ENCODE data around the gene P2RY12.

The P2RY12 gene

DNA sequence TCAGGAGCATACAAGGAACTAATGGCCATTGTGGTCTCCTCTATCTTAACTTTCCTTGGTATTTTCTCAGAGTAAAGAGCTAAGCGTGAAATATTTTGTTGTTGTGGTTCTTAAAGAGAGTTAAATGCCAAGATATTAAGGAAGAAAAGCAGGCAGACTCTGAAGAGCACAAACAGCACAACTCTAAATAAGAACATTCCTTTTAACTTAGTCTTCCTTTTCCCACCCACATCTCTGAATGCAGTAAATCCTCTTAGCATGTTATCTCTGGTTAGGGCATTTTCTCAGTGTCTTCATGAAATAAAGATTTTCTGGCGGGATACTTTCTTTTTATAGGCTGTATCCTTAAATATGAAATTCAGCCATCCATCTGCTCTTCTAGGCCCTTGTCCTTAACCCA, 69.4 kb downstream of the P2RY12 start:
- Histone ChIP-seq H4K20me1 (no peaks in the 10 kb centered on the region), H3K27me3 (no peaks in the 10 kb centered on the region), H3K4me3 (no peak overlapping the region), H3K4me2 (no peak overlapping the region), H3K36me3 (no peaks in the 10 kb centered on the region), H3K4me1 (no peaks in the 10 kb centered on the region), H3K9ac (no peak overlapping the region), H3K27ac (no peak overlapping the region), H3K9me3 (no peaks in the 10 kb centered on the region)
- TF ChIP-seq Cebpa-rat (IDR thresholded peaks at IDR 0.05), result no peak

DNA sequence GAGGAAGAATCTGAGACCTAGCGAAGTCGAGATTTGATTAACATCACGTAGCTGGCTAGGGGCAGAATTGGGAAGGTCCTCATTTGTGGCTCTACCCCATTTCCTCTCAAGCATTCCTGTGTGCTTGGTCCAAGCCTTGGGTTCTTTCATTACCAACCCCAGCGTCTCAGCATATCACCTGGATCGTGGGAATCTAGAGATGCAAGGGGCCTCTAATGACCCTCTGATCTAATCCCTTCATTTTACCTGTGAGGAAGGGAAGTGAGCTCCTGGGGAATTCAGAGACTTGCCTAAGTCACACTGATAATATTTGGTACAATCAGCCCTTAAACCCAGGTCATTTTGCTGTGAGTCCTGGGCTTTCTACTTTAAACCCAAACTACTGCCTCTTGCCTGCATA, 70.0 kb downstream of the P2RY12 start:
- no peak overlapping the region for H3K27ac ChIP-seq
- no peak overlapping the region for H3K9ac ChIP-seq
- no peaks in the 10 kb centered on the region for H4K20me1 ChIP-seq
- H3K4me2 ChIP-seq, result no peak overlapping the region
- no peaks in the 10 kb centered on the region for H3K9me3 ChIP-seq
- no peaks in the 10 kb centered on the region for H3K4me1 ChIP-seq
- no peak overlapping the region for H3K4me3 ChIP-seq
- H3K36me3 ChIP-seq, result no peaks in the 10 kb centered on the region
- TF ChIP-seq Cebpa-rat (IDR thresholded peaks at IDR 0.05), result no peak
- no peaks in the 10 kb centered on the region for H3K27me3 ChIP-seq

DNA sequence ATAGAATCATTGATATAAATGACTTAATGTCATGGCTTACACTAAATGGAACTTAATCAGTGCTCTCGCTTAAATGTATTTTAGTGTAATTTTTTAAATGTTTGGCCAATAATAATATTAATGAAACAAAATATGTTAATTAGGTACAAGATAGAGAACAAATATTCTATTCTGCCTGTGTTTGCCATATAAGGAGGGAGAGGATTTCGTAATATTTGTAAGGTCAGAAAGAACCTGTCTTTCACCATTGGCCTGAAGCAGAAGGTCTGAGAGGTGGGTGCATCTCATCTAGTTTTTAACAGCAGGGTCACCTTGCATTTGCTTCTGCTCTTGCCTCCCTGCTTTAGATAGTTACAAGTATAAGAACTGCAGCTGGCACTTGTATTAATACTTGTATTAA, 70.4 kb downstream of the P2RY12 start:
- Histone ChIP-seq H3K4me1 (no peaks in the 10 kb centered on the region), H3K9me3 (no peaks in the 10 kb centered on the region), H4K20me1 (no peaks in the 10 kb centered on the region), H3K36me3 (no peaks in the 10 kb centered on the region), H3K4me3 (no peak overlapping the region), H3K27me3 (no peaks in the 10 kb centered on the region), H3K27ac (no peak overlapping the region), H3K9ac (no peak overlapping the region), H3K4me2 (no peak overlapping the region)
- TF ChIP-seq Cebpa-rat (IDR thresholded peaks at IDR 0.05), result peak; percentile 25; the same call in 1 of the 2 replicates

DNA sequence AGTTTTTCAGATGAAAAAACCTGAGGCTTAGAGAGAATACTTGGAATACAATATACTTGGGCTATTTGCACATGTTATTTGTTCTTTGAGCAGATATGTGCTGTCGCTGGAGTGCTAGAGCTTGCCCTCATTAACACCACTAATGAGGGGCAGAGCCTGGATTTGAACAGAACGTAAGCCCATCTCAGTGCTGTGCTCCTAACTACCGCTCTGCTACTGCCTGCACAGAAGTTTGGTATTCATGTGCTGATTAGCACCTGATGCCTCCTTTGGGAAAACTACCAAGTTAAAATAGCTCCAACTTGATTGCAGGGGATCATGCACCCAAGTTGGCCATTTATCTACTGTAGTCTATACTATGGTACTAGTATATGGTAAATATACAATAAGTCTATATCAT, 71.6 kb downstream of the P2RY12 start:
- H3K27ac ChIP-seq, result no peak overlapping the region
- H3K9me3 ChIP-seq, result no peaks in the 10 kb centered on the region
- H3K4me2 ChIP-seq, result no peak overlapping the region
- H4K20me1 ChIP-seq, result no peaks in the 10 kb centered on the region
- no peak for TF ChIP-seq Cebpa-rat (IDR thresholded peaks at IDR 0.05)
- H3K9ac ChIP-seq, result no peak overlapping the region
- no peaks in the 10 kb centered on the region for H3K36me3 ChIP-seq
- no peak overlapping the region for H3K4me3 ChIP-seq
- H3K27me3 ChIP-seq, result no peaks in the 10 kb centered on the region
- no peaks in the 10 kb centered on the region for H3K4me1 ChIP-seq

DNA sequence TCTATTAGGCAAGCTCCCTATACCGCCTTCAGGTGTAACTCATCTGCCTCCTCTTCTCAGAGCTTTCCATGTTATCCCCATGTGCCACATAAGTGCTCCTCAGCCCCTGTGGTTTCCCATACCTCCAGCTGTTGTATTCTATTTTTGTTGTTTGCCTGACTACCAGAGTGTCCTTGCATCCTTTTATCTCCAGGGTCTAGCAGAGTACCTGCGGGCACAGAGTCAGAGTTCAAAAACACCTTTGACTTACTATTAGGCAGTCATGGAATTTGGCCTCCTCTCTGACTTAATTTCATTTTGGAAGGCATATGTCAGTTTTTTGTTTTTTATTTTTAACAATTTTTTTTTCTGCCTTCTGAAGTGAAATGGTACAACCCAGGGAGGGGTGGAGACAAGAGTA, 75.0 kb downstream of the P2RY12 start:
- Histone ChIP-seq H3K36me3 (no peaks in the 10 kb centered on the region), H3K4me2 (no peak overlapping the region), H3K27ac (no peak overlapping the region), H4K20me1 (no peaks in the 10 kb centered on the region), H3K9ac (no peak overlapping the region), H3K4me1 (no peaks in the 10 kb centered on the region), H3K9me3 (no peaks in the 10 kb centered on the region), H3K4me3 (no peak overlapping the region), H3K27me3 (no peaks in the 10 kb centered on the region)
- TF ChIP-seq Cebpa-rat (IDR thresholded peaks at IDR 0.05), result no peak

DNA sequence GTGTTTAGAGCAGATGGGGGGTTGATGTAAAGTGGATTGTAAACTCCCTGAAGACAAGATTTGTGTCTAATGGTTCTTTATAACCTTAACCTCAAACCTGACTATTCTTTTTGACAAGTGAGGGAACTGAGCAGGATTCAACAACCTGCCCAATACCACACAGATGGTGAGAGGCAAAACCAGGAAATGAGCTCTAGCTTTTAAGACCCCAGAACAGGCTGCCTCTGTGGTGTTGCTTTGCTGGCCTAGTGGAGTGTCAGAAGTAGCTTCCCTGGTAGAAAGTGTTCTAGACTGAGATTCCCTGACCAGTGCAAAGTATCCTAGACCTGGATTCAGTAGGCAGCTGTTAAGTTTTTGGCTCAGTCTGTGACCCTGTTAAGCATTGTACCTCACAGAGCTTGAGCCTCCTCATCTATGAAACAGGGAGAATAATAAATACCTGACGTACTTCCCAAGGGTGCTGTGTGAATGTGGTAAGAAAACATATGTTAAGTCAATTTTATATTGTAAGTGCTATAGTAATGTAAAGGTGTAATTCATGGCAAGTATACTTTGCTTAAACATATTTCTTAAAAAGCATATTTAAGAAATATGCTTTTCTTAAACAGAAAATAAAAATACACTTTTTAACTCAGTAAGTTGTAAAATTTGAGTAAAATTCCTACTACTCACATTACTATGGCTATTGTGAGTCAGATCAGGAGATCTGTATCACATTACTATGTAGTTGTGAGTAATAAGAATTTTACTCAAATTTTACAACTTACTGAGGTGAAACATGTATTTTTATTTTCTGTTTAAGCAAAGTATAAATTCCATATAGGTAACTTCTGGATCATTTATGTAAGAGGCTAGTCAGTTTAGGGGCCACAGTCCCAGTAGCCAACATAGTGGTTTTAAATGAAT, 76.7 kb downstream of the P2RY12 start:
- H3K4me3 ChIP-seq, result no peak overlapping the region
- H4K20me1 ChIP-seq, result no peaks in the 10 kb centered on the region
- H3K4me2 ChIP-seq, result no peak overlapping the region
- TF ChIP-seq Cebpa-rat (IDR thresholded peaks at IDR 0.05), result no peak
- no peak overlapping the region for H3K27ac ChIP-seq
- H3K9me3 ChIP-seq, result no peaks in the 10 kb centered on the region
- no peaks in the 10 kb centered on the region for H3K36me3 ChIP-seq
- no peaks in the 10 kb centered on the region for H3K4me1 ChIP-seq
- H3K27me3 ChIP-seq, result no peaks in the 10 kb centered on the region
- H3K9ac ChIP-seq, result no peak overlapping the region

DNA sequence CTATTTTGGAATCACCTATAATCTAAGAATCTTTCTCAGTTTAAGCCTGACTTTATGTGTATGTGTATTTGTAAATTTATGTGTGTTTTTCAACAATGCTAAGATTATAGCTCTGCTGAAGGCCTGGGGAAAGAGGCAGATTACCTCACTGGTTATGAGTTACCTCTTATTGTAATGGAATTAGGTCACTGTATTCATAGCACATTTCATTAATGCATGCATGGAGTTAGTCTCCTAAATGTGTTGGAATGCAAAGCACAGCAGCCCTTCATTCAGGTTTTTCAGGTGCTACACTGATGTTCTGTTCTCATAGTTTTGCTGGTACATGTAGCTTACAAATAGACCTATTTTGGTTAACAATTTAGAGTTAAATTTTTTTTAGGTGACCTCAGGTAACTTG, 77.4 kb downstream of the P2RY12 start:
- Histone ChIP-seq H3K4me3 (no peak overlapping the region), H3K9ac (no peak overlapping the region), H3K4me1 (no peaks in the 10 kb centered on the region), H3K27ac (no peak overlapping the region), H3K9me3 (no peaks in the 10 kb centered on the region), H3K4me2 (no peak overlapping the region), H3K36me3 (no peaks in the 10 kb centered on the region), H4K20me1 (no peaks in the 10 kb centered on the region), H3K27me3 (no peaks in the 10 kb centered on the region)
- TF ChIP-seq Cebpa-rat (IDR thresholded peaks at IDR 0.05), result no peak

DNA sequence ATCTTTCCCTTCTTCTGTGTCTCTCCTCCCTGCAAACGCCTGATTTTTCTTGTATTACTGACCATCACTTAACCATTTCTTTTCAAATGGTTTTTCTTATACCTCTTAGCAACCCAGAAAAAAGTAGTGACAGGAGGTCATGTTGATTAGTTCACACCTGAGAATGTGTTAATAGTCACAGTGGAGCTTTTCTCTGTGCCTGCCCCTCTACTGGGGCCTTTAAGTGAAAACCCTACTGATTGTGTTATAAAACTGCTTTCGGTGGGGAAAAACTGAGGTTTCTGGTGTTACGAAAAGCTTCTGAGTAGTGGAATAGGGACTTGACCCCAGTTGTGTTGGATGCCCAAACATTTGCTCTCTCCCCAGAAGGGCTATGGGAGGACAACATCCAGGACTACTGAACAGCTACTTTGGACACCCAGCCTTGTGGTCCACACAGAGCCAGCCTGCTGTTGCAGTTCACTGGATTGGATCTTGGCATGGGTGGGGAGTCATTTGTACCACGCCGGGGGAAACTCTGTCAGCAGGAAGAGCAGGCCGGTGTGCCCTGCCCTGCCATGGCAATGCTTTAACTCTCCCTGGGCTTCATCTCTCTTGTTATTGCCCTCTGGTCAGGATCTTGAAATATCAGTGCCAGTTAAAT, 78.3 kb downstream of the P2RY12 start:
- Histone ChIP-seq H3K27ac (no peak overlapping the region), H4K20me1 (no peaks in the 10 kb centered on the region), H3K27me3 (no peaks in the 10 kb centered on the region), H3K4me1 (no peaks in the 10 kb centered on the region), H3K4me3 (no peak overlapping the region), H3K4me2 (no peak overlapping the region), H3K9ac (no peak overlapping the region), H3K9me3 (no peaks in the 10 kb centered on the region), H3K36me3 (no peaks in the 10 kb centered on the region)
- no peak for TF ChIP-seq Cebpa-rat (IDR thresholded peaks at IDR 0.05)

DNA sequence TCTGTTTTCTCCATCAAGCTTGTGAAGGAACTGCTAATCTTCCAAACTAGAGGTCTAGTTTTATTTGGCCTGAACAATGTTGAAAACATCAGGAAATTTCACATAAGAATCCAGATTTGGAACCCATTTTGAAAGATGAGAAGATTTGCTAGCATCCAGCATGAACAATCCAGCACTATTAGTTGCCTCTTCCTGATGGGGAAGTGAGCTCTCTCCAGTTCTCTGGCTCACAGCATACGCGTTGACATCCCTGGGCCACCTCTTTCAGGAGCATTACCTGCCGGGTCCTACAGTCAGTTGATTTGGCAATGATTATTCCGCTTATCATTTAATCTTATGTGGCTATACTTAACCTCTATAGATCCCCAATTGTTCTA, 78.8 kb downstream of the P2RY12 start:
- Histone ChIP-seq H3K27me3 (no peaks in the 10 kb centered on the region), H3K4me2 (no peak overlapping the region), H3K4me1 (no peaks in the 10 kb centered on the region), H3K4me3 (no peak overlapping the region), H3K9ac (no peak overlapping the region), H3K27ac (no peak overlapping the region), H3K9me3 (no peaks in the 10 kb centered on the region), H3K36me3 (no peaks in the 10 kb centered on the region), H4K20me1 (no peaks in the 10 kb centered on the region)
- no peak for TF ChIP-seq Cebpa-rat (IDR thresholded peaks at IDR 0.05)

DNA sequence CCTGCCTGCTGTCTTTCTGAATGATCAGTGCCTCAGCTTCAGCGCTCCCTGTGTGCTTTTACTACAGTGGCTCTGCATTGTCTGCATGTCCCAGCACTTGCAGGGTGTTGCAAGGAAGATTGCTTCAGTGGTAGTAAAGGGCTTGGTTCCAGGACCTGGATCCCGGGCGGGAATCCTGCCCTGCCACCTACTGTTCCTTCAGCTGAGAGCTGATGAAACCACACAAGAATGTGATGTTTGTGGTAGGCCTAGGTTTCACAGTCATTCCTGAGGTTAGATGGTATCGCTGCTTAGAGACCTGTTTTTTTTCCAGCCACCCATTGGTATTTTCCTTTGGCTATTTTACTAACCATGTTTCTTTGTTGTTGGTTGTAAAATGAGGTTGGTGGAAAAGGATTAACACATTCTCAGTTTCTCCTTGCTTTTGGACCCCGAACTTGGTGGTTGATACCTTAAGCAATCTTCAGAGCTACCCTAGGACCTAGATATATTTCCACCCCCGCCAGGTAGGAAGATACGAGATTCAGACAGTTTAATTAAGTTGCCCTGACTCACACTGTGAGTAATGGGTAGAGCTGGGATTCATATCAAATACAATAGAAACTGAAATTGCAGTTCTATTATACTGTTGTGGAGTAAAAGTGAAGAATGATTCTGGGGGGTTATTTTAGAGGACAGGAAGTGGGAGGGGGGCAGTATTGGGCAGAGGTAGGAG, 79.3 kb downstream of the P2RY12 start:
- Histone ChIP-seq H3K36me3 (no peaks in the 10 kb centered on the region), H3K27me3 (no peaks in the 10 kb centered on the region), H3K27ac (no peak overlapping the region), H3K9ac (no peak overlapping the region), H3K4me1 (no peaks in the 10 kb centered on the region), H4K20me1 (no peaks in the 10 kb centered on the region), H3K9me3 (no peaks in the 10 kb centered on the region), H3K4me3 (no peak overlapping the region), H3K4me2 (no peak overlapping the region)
- TF ChIP-seq Cebpa-rat (IDR thresholded peaks at IDR 0.05), result no peak
